C4-2B (cell line): Measurements from ENCODE around the gene C12orf43.

ENCODE experiments used
- ZFX ChIP-seq: fragments of 450-650 bp; IDR thresholded peaks from 2 replicates; pipeline ENCODE4 v1.6.1; 2017
- TF ChIP-seq, protein P1 (sequence below): fragments of 450-650 bp; conservative IDR thresholded peaks from 2 replicates; pipeline ENCODE4 v1.5.1; 2017; ENCODE audit warnings: mild to moderate bottlenecking

DNA sequence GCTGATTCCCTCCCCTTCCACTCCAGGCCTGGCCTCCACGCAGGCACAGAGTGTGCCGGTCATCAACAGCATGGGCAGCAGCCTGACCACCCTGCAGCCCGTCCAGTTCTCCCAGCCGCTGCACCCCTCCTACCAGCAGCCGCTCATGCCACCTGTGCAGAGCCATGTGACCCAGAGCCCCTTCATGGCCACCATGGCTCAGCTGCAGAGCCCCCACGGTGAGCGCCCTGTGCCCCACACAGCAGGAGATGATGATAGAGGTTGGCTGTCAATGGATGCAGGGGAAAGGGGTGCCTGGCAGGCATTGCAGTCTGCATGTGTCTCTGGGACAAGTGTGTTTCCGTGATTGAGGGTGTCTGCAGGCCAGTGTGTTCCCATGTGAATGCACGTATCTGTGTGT lies 18.8 kb downstream of the C12orf43 start:
- TF ChIP-seq, protein P1, sequence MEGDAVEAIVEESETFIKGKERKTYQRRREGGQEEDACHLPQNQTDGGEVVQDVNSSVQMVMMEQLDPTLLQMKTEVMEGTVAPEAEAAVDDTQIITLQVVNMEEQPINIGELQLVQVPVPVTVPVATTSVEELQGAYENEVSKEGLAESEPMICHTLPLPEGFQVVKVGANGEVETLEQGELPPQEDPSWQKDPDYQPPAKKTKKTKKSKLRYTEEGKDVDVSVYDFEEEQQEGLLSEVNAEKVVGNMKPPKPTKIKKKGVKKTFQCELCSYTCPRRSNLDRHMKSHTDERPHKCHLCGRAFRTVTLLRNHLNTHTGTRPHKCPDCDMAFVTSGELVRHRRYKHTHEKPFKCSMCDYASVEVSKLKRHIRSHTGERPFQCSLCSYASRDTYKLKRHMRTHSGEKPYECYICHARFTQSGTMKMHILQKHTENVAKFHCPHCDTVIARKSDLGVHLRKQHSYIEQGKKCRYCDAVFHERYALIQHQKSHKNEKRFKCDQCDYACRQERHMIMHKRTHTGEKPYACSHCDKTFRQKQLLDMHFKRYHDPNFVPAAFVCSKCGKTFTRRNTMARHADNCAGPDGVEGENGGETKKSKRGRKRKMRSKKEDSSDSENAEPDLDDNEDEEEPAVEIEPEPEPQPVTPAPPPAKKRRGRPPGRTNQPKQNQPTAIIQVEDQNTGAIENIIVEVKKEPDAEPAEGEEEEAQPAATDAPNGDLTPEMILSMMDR = no peak
- no peak for TF ChIP-seq ZFX
